Astrocyte (in vitro differentiated cells and primary cell): ENCODE data around the gene SPNS3.

ENCODE experiments used
- CTCF ChIP-seq: IDR thresholded peaks from 2 replicates; pipeline ENCODE4 v1.5.1; 2011; ENCODE audit warnings: low read depth, mild to moderate bottlenecking, inconsistent platforms, low read length, moderate library complexity; ENCODE audit not compliant: insufficient read depth
- EZH2 ChIP-seq: IDR thresholded peaks from 2 replicates; pipeline ENCODE4 v1.6.1; 2012; ENCODE audit warnings: mild to moderate bottlenecking, low read length, inconsistent platforms; ENCODE audit not compliant: insufficient read depth

- TF ChIP-seq CTCF (no peak), EZH2 (no peak)
Measured at GRCh38 chr17:4426499-4427208, 7.1 kb upstream of the SPNS3 start.
